ENCODE results near the gene SREBF1.
A peak's percentile ranks its signal among the peaks of the same experiment; 100 is the strongest.

SREBF1 gene

DNA sequence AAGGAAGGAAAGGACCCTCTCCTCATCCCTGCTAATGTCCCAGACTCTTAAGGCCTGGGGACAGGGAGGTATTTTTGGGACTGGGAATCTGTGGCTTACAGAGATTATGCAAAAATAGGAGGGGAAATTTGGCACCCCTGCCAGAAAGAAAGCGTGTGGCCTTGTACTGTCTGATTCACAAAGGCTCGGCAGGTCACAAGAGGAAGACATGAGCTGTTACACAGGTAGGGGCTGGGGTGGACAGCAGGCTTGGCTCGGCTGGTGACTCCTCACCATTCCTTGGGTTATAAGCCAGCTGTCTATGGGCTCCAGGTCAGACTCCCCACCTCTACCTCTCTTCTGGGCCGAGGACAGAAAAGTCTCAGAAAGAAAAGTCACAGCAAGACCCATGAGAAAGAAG is 20.7 kb upstream of the SREBF1 start:
- no peak for DNase-seq

DNA sequence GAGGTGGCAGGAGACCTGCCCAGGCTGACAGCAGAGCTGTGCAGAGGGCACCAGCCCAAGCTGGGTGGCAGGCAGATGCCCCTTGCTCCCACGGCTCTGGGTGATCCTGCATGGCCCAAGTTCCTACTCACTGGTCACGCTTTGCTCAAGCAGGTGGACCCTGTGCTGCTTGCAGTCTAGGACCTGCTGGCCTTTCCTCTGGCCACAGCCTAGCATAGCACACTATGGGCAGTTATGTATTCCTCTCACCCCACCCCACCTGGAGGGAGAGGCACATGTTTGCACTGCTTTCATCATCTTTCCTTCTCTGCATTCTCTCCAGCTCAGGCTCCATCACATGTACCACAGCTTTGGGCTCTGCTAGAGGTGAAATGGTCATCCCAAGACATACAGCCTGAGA is 19.6 kb upstream of the SREBF1 start:
- DNase-seq = no peak

DNA sequence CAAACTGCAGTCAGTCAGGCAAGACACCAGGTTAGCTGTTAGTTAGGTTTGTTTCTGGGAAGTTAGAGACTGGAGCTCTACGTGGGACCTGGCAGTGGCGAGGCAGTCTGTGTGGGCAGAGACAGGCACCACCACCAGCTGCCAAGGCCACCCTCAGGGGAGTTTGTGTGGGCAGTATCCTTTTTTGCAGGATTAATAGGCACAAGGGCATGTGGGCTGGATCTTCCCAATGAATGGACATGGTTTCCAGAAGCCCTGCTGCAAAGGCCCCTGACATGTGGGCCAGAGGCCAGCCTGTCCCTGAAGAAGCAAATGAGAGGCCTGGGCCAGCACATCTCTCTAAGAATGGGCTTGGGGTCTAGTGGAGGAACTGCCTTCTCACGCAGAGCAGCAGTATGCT is 19.2 kb upstream of the SREBF1 start:
- no peak for DNase-seq

DNA sequence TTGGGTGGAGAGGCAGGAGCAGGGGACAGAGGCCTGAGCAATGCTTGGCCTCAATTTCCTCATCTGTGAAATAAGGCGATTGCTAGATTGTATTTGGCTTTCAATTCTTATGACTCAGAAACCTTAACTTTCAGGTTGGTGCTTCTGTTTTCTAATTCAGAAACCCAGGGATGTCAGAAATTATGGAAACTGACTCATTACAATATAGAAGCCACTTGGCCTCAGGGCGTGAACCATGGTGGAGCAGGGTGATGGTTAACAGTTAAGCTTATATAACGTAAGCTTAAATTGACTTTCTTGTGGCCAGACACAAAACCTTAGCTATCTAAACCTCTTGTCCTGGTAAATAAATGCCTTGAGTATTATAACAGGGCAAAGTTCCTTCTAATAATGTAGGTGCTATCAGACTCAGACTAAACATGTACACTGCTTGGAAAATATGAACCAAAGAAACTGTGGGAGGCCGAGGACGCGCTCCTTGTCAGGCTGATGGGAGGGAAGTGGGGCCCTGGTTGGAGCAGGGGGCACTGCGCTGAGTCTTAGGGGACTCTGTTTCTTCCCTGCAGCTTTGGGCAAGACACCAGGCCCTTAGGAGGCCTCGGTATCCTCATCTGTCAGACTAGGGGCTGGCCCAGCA is 17.1 kb upstream of the SREBF1 start:
- DNase-seq = peak; percentile 93

DNA sequence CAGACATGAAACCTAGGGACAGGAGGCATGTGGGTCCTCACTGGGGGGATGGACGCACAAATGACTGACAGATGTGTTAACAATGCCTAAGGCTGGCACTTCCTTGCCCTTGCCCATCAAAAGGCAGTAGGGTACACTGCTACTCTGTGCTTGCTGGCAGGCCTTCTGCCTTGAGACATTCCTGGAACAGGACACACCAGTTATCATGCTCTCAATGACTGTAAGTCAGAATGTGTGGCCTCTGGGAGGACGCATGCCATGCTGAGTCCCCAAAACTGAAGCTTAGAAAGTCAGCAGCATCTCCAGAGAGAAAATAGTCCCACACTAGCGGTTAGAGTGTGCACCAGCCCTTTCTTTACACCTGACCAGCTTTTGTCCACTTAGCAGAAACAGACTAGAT is 16.1 kb upstream of the SREBF1 start:
- DNase-seq = peak; percentile 43

DNA sequence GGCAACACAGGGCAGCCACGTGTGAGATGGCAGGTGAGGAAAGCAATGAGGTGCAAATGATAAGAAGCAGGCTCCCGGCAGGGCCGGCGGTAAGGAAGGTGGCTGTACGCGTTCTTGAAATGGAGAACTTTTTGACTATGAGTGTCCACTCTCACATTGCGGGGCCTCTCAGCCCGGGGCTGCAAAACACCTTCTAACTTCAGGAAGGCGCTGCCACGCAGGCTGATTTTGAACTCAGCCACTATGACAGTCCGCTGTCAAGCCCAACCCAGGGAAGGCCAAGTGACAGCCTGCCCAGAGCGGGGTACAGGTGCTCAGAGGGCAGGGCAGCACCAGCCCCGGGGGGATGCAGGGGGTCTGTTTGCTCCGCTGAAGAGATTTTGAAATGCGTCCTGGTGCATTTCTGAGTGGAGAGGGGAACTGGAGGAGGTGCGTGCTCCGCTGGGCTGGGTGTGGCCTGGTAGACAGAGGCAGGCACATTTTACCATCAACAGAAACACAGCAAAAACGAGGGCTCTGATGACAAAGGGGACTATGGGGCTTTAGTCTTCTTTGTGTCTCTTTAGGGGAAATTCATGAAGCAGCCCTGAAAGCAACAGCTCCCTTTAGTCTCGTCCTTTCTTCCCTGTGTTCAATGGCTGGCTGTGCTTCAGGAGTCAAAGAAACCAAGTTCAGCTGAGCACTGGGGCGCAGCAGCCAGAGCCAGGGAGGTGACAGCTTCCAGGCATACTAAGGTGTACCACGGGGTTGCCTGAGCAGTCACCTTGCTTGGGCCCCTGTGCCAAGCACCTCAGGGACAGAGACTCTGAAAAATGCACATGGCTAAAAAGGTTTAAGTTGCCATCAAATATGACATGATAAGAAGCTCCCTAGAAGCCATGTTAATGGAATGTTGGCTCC is 14.6 kb upstream of the SREBF1 start:
- no peak for DNase-seq

DNA sequence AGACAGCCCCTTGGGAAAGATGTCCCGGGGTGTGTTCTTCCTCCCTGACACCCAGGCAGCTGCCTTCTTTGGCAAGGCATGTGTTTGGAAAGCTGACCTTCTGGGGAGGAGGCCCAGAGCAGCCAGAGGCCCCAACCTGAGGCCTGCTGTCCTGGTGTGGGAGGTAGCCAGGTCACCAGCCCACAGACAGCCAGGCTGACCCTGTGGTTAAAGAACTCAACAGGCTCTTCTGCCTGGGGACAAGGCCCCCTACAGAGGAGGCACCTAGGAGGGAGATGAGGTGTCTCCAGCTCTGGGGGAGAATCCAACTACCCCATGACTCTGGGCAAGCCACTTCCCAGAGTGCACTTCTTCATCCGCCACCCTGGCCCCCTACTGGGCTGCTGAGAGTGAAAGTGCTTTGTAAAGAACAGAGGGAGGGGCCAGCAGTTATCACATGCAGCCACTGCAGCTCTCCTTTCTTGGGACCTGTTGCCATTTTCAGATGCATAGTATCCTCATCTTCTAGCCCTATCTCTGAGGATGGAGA is 13.1 kb upstream of the SREBF1 start:
- DNase-seq = peak; percentile 91

DNA sequence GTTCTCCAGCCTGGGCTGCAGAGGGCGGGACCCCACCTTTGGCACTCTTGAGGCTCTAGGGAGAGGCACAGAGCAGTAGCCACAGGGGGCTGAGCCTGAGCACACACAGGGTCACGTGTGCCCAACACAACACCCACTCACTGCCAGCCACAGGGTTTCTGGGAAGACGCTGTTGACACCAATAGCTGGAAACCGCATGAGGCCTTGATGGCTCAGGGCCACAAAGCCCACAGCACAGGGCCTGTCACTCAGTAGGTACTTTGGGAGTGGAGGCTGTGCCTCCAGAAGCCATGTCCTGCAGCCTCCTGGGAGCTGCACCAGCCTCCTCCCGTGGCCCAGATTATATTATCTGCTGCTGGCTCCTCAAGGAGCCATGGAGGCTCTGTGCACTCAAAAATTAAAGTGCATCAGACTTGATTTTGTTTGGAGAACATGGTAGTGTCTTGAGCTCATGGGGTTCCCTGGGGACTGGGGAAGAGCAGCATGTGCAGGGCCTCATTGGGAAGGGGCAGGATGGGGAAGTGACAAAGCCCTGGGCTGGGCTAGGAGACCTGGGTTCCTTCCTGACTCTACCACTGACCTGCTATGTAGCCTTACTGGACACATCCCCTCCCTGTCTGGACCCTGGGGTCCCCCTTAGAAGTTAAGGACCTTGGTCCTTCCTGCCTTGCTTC is 12.5 kb upstream of the SREBF1 start:
- peak; percentile 96 for DNase-seq

DNA sequence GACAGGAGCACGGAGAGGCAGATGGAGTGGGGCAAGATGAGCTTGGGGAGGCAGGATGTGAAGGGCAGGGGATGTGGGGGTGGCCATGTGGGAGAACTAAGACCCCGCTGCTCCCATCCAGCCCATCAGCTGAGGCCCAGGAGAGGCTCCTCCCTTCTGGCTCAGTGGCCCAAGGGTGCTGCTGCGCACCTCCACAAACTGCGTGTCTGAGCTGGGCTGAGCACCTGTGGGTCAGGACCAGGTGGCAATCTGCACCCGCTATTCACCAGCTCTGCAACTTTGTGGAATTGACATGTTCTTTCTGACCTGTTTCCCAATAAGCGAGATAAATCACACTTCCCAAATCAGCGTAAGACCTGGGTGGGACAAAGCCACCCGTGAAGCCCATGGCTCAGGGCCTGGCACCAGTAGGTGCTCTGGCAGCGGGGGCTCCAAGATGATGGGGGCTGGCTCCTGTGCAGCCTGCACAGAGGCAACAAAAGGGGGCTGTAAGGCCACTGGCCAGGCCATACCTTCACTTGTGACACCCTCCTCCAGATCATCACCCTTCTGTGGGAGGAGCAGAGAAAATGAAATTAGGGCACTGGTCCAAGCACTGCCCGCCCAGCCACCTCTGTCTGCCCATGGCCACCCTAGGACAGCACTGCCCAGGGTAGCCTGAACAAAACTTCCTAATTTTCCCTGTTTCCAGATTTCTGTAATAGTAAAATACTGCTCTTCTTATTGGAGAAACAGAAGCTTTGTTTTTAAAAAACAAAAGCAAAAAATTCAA is 11.7 kb upstream of the SREBF1 start:
- no peak for DNase-seq

DNA sequence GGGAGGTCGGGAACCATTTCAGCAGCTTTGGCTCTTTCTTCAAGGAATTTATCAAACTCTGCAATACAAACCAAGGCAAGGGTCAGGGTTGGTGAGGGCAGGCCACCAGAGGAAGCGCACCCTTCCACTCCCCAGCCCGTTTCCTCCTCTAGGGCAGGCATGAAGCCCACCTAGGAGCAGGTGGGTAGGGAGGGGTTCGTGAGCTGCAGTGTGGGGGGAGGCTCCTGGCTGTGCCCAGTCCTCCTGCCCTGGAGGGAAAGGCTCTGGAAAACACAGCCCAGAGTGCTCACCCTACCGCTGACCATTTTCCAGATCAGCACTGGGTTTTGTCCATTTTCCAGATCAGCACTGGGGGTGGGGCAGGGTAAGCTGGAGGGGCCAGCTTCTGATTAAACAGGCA is 10.9 kb upstream of the SREBF1 start:
- DNase-seq = no peak

DNA sequence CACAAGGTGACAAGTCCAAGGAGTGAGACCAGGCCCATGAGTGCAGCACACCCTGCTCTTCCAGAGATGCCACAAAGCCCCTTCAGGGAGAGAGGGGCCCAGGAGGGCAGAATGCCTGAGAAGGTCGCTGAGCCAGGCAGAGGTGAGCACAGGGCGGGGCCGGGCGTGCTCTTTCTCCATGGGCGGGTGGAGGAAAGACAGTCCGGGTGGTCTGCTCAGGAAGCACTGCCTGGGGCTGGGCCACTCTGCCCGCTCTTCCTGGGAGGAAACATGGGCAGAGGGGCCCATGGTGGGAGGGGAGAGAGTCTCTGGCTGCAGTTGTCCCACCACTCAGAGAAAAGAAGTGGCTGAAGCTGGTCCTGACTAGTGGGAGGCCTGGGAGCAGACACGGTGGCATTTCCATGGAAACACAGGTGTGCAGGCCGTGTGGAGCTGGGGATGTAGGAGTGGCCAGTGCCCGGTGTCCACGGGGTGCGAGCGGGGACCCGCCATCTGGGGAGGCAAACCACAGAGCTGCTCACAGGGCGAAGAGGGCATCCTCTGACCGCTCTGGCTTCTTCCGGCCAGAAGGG is 10.4 kb upstream of the SREBF1 start:
- DNase-seq = no peak

DNA sequence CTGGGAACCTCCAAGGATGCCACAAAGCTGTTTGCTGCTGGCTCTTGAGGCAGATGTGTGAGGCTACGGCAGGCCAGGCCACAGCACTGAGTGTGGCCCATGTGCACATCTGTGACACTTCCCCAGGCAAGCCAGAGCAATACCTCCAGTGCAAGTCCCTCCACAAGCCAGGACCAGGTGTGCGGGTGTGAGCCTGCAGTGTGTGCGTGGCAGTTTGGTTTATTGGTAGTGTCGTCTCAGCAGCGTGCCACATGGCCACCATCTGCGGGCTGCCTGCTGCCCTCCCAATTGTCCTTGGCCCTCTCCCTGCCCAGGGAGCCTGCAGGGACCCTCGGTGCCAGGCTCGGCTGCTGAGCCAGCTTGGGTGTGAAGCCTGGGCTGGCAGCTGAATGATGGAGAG is 9.9 kb upstream of the SREBF1 start:
- DNase-seq = no peak

DNA sequence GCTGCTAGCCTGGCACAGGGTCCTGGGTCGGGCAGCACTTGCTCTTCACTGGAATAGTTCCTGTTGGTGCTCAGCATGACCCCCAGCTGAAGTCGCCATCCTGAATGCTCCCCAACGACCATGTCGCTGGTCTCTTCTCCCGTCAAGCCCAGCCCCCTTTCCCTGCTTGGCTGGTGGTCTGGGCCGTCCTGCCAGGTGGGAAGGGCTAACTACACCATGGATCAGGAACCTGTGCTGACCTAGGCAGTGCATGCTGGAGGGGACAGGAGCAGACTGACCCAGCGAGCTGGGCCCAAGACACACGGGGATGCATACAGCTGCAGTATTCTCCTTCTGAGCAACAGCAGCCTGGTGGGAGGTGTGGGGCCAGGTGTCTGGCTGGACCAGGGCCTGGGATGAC is 9.2 kb upstream of the SREBF1 start:
- DNase-seq = no peak

DNA sequence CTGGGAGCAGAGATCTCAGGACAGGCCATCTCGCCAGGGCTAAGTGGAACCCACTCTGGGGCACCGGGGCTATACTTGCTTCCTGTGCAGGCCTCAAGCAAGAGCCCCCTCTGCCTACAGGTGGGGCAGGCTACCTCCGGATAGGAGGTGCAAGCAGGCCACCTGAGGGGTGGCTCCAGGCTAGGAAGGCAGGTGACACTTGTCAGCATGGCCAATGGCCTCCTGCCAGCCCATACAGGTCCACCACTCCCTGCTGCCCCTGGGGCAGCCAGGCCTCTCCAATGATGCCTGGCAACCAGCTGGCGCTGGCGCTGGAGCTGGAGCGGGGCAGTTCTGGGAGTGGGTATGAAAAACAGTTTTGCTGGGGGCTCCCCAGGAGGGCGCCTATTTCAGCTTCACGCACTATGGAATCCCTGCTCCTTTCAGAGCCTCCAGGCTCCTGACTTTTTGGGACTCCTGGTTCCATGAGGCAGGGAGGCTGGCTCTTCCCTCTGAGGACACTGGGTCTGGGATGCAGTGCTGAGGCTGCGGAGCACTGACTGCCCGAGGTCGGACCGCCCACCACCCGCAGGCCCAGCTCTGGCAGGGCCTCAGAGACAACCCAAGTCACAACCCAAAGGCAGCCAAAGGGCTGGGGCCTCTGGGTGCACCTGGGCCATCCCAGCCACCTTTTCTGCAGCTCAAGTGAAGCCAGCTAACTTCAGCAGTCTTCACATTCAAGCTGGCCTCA is 8.4 kb upstream of the SREBF1 start:
- no peak for DNase-seq

DNA sequence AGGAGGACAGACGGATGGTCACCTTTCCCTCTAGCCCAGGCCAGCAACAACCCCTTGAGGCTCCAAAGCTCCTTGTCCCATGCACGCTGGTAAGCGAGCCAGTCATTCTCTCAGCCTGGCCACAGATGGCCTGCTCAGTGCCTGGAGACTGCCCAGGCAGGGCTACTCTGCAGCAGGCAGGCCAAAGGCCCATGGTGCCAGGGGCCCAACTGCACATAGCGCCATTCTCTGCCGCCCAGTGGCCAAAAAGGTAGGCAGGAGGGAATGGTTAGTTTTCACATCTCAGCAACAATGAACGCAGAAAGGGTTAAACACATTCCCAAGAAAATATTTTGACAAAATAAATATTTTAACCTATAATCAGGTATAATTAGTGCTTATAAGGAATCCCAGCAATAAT is 7.7 kb upstream of the SREBF1 start:
- no peak for DNase-seq

DNA sequence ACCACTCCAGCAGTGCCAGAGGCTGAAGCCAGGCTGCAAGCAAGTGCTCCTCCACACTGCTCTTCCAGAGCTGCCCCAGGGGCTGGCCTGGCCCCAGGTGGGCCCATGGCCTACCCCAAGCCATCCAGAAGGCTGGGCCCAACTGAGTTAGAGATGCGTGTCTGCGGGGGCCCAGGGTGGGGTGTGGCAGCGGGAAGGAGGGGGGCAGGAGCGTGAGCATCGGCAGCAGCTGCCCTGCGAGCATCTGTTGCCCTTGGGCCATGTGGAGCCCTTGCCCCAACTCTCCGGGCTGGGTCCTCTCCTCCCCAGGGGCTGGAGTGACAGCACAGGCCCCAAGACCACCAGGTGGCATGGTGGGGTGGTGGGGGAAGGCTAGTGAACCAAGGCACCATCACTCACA is 7.3 kb upstream of the SREBF1 start:
- DNase-seq = no peak

DNA sequence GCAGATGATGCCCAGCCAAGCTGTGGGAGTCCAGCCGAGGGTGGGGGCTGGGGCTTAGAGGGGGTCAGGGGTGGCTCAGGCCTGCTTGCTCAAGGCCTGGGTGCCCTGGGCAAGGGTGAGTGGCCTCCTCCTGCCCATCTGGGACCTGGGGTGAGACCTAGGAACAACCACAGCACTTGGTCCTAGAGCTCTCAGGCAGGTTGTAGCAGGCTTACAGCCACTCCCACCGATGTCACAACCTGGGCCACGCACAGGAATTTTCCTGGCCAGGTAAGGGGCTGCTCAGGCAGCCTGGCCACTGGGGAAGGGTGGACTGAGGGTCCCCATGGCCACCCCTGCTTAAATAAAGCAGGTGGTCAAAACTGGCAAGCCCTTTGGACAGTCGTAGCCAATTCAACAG is 6.3 kb upstream of the SREBF1 start:
- DNase-seq = no peak

DNA sequence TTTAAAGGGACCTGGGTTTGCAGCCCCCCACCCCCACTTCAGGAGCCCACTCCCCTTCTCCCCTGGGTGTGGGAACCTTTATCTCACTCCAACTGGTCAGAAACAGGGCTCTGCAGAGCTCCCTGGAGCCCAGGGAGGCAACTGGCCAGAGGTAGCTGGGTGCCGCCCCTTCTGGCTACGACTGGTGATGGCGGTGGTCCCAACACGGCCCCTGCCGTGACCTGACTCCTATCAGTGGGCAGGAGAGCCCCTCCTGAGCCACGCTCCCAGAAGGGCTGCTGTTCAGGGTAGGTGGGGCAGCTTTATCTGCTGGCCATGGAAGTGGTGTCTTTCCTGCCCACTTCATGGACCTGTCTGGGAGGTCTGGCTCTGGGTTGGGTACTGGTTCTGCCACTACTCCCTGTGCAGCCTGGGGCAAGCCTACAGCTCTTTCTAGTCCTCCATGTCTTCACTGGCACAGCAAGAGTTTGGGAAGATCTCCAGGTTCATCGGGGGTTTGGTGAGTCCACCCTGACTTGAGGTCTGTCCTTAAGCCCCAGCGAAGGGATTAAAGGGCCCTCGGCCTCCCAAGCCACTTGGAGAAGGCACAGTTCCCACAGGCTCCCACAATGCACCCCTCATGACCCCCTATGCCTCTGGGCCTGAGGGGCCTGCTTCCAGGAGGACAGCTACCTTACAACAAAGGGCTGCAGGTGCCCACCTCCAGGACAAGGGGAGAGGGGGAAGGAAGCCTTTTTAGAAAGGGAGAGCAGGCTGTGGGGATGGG is 5.5 kb upstream of the SREBF1 start:
- DNase-seq = no peak

DNA sequence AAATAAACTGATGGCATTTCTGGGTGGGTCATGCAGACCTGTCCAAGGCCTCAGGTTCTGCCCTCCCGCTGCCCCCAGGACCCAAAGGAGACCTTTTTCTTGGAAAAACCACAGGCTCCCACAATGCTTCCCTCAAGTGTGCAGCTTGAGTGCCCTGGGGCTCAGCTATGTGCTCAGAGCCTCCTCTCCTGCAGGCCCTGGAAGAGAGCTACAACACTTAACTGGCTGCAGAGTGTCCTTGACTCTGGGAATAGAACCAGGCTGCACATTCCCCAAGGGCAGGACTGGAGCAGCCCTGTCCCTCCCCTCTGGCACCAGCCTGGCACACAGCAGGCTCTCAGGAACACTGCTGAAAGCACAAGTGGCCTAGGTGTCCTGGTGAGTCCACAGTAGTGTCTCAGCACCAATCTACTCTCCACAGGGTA is 4.8 kb upstream of the SREBF1 start:
- DNase-seq = no peak

DNA sequence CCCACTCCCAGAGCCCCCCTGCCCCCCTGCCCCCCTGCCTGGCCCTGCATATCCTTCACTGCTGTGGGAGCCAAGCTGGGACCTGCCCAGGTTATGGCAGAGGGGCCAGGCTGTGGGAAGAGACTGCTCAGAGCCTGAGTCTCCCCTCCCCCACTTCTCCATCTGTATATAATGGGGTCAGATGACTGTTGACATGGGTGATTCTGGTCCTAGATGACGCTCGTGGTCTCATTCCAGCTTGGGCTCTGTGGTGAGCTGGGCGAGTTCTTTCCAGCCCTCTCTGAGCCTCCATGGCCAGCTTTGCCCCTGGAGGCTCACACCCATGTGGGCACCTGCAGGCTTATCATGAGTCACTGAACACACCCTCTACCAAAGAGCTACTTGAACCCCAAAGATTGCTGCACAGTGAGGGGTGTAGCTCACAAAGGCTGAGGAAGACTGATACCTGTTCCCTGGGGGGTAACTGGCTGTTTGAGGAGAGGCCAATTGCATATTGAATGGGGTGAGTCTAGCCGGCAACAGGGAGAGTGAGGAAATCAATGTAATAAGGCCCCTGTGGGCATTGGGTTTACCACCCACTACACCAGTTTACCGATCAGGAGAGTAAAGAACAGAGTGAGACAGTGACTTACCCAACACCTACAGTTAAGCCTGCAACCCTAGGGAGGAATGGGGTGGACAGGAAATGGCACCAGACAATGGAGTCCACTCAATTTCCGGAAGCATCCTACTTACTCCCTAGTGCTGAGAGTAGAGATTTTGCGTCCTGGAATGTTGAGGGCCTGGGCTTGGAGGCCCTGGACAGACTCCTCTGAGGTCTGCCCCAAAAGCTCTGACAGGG is 4.2 kb upstream of the SREBF1 start:
- DNase-seq = no peak
